Neural cell (in vitro differentiated cells): ENCODE data around the gene TPD52L1. TPM values are rescaled to one million over a fixed set of nuclear protein-coding genes. Genes with fewer than 3 reads are reported as not detected.

Experiments
- H2AFZ ChIP-seq: fragments of 200-600, 300-800 bp; sonication (generic), shearing (Covaris generic); 2 replicates; pipeline ENCODE4 v1.6.0; 2014; ENCODE audit warnings: low read depth, mild to moderate bottlenecking, antibody characterized with exemption, low read length, moderate library complexity
- H3F3A ChIP-seq: fragments of 200-600 bp; shearing (Covaris generic); 2 replicates; pipeline ENCODE4 v1.6.1; 2016; ENCODE audit warnings: mild to moderate bottlenecking, moderate library complexity, mixed read lengths, antibody characterized with exemption, low read length; ENCODE audit not compliant: insufficient read depth, poor library complexity, severe bottlenecking
- H3K27ac ChIP-seq: fragments of 200-600, 300-800 bp; sonication (generic), shearing (Covaris generic); 2 replicates; pipeline ENCODE4 v1.5.1; 2014; ENCODE audit warnings: mild to moderate bottlenecking, low read length, moderate library complexity
- H3K27me3 ChIP-seq: fragments of 300-800, 200-600 bp; sonication (generic), shearing (Covaris generic); 2 replicates; pipeline ENCODE4 v1.6.0; 2014; ENCODE audit warnings: mild to moderate bottlenecking, low read depth, low read length, moderate library complexity; ENCODE audit not compliant: insufficient read depth
- H3K36me3 ChIP-seq: fragments of 300-800, 200-600 bp; sonication (generic), shearing (Covaris generic); 2 replicates; pipeline ENCODE4 v1.5.1; 2014; ENCODE audit warnings: mild to moderate bottlenecking, antibody characterized with exemption, low read length, moderate library complexity; ENCODE audit not compliant: insufficient read depth
- H3K4me2 ChIP-seq: fragments of 300-800, 200-600 bp; sonication (generic), shearing (Covaris generic); 2 replicates; pipeline ENCODE4 v1.6.0; 2014; ENCODE audit warnings: mild to moderate bottlenecking, low read length
- H3K4me3 ChIP-seq: fragments of 300-800, 200-600 bp; sonication (generic), shearing (Covaris generic); 2 replicates; pipeline ENCODE4 v1.5.1; 2014; ENCODE audit warnings: mild to moderate bottlenecking, low read length, moderate library complexity
- H3K79me2 ChIP-seq: fragments of 200-600 bp; shearing (Covaris generic); replicated peaks from 2 replicates; pipeline ENCODE4 v1.6.0; 2014; ENCODE audit warnings: mild to moderate bottlenecking, low read length, moderate library complexity; ENCODE audit not compliant: insufficient read depth
- H3K9ac ChIP-seq: fragments of 300-800, 200-600 bp; sonication (generic), shearing (Covaris generic); 2 replicates; pipeline ENCODE4 v1.6.1; 2016; ENCODE audit warnings: mild to moderate bottlenecking, low read length, mixed read lengths
- H3K9me2 ChIP-seq: fragments of 200-600 bp; shearing (Covaris generic); 2 replicates; pipeline ENCODE4 v1.6.1; 2016; ENCODE audit warnings: mild to moderate bottlenecking, low read length, mixed read lengths; ENCODE audit not compliant: insufficient read depth
- H3K9me3 ChIP-seq: fragments of 200-600, 300-800 bp; sonication (generic), shearing (Covaris generic); 2 replicates; pipeline ENCODE4 v1.6.1; 2016; ENCODE audit warnings: mild to moderate bottlenecking, mixed run types, low read length, moderate library complexity, mixed read lengths
- H4K20me1 ChIP-seq: fragments of 200-600 bp; shearing (Covaris generic); 2 replicates; pipeline ENCODE4 v1.6.1; 2016; ENCODE audit warnings: mild to moderate bottlenecking, mixed run types; ENCODE audit not compliant: insufficient read depth
- EP300 ChIP-seq: fragments of 450-650 bp; conservative IDR thresholded peaks from 2 replicates; pipeline ENCODE4 v1.6.1; 2014; ENCODE audit warnings: antibody characterized with exemption, mild to moderate bottlenecking, moderate library complexity; ENCODE audit not compliant: poor library complexity, severe bottlenecking
- EZH2 ChIP-seq: fragments of 200-600, 300-800 bp; shearing (Covaris generic), sonication (generic); IDR thresholded peaks from 2 replicates; pipeline ENCODE4 v1.6.1; 2014; ENCODE audit warnings: antibody characterized with exemption, low read length, borderline replicate concordance, mild to moderate bottlenecking; ENCODE audit not compliant: insufficient read depth, poor library complexity, severe bottlenecking
- MXI1 ChIP-seq: fragments of 450-650 bp; conservative IDR thresholded peaks from 2 replicates; pipeline ENCODE4 v1.6.1; 2014; ENCODE audit warnings: antibody characterized with exemption, mild to moderate bottlenecking; ENCODE audit not compliant: poor library complexity, severe bottlenecking
- POLR2AphosphoS5 ChIP-seq: IDR thresholded peaks from 2 replicates; pipeline ENCODE4 v1.6.1; 2012
- RAD21 ChIP-seq: fragments of 450-650 bp; conservative IDR thresholded peaks from 2 replicates; pipeline ENCODE4 v1.6.1; 2014; ENCODE audit warnings: antibody characterized with exemption, mild to moderate bottlenecking, moderate library complexity
- SMC3 ChIP-seq: fragments of 450-650 bp; conservative IDR thresholded peaks from 2 replicates; pipeline ENCODE4 v1.6.1; 2014; ENCODE audit warnings: antibody characterized with exemption, mild to moderate bottlenecking, moderate library complexity; ENCODE audit not compliant: poor library complexity
- TAF1 ChIP-seq: IDR thresholded peaks from 2 replicates; pipeline ENCODE4 v1.6.1; 2012; ENCODE audit warnings: low read depth
- polyA plus RNA-seq: library from polyadenylated mRNA; depleted of rRNA; stranded (reverse); fragments of >200 nt; gene quantifications from 2 replicates; pipeline ENCODE4 v1.2.3, GENCODE V29; 2014
- TF ChIP-seq, protein P1 (sequence below): IDR thresholded peaks from 2 replicates; pipeline ENCODE4 v1.6.1; 2012; ENCODE audit warnings: borderline replicate concordance
- TF ChIP-seq, protein P2 (sequence below): fragments of 450-650 bp; IDR thresholded peaks from 2 replicates; pipeline ENCODE4 v1.5.1; 2014; ENCODE audit warnings: antibody characterized with exemption, mild to moderate bottlenecking, moderate library complexity; ENCODE audit not compliant: poor library complexity, severe bottlenecking

Gene TPD52L1
- polyA plus RNA-seq, 1 donor from 2014 or later = 8.9 TPM

DNA sequence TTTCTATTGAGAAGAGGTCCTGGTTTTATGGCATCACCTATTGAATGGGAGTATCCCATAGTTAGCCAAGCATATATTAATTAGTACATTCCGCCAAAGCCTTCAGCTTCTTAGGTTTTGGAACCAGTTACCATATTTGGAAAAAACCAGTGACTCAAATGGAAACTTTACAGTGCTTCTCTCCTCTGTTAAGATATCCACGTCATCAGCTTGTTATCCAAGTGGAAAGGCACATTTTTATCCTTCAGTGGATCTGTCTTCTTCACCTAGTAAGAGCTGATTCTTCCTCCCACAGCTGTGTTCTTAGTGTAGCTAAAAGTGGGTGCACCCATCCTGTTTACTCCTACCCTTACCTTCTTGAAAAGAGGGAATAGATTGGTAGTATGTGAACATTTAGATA lies 34.5 kb downstream of the TPD52L1 start:
- H2AFZ ChIP-seq = no peak overlapping the region
- H3K4me2 ChIP-seq = no peak overlapping the region
- no peaks in the 10 kb centered on the region for H3K27me3 ChIP-seq
- no peaks in the 10 kb centered on the region for H3K9me2 ChIP-seq
- H3K9me3 ChIP-seq = no peaks in the 10 kb centered on the region
- no peak overlapping the region for H3K9ac ChIP-seq
- H4K20me1 ChIP-seq = no peaks in the 10 kb centered on the region
- H3K27ac ChIP-seq = no peak overlapping the region
- TF ChIP-seq MXI1 = no peak
- no peak for TF ChIP-seq TAF1
- TF ChIP-seq, protein P1, sequence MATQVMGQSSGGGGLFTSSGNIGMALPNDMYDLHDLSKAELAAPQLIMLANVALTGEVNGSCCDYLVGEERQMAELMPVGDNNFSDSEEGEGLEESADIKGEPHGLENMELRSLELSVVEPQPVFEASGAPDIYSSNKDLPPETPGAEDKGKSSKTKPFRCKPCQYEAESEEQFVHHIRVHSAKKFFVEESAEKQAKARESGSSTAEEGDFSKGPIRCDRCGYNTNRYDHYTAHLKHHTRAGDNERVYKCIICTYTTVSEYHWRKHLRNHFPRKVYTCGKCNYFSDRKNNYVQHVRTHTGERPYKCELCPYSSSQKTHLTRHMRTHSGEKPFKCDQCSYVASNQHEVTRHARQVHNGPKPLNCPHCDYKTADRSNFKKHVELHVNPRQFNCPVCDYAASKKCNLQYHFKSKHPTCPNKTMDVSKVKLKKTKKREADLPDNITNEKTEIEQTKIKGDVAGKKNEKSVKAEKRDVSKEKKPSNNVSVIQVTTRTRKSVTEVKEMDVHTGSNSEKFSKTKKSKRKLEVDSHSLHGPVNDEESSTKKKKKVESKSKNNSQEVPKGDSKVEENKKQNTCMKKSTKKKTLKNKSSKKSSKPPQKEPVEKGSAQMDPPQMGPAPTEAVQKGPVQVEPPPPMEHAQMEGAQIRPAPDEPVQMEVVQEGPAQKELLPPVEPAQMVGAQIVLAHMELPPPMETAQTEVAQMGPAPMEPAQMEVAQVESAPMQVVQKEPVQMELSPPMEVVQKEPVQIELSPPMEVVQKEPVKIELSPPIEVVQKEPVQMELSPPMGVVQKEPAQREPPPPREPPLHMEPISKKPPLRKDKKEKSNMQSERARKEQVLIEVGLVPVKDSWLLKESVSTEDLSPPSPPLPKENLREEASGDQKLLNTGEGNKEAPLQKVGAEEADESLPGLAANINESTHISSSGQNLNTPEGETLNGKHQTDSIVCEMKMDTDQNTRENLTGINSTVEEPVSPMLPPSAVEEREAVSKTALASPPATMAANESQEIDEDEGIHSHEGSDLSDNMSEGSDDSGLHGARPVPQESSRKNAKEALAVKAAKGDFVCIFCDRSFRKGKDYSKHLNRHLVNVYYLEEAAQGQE = no peak
- TF ChIP-seq EP300 = no peak
- no peak for TF ChIP-seq RAD21
- TF ChIP-seq SMC3 = no peak
- no peak for TF ChIP-seq POLR2AphosphoS5
- TF ChIP-seq, protein P2, sequence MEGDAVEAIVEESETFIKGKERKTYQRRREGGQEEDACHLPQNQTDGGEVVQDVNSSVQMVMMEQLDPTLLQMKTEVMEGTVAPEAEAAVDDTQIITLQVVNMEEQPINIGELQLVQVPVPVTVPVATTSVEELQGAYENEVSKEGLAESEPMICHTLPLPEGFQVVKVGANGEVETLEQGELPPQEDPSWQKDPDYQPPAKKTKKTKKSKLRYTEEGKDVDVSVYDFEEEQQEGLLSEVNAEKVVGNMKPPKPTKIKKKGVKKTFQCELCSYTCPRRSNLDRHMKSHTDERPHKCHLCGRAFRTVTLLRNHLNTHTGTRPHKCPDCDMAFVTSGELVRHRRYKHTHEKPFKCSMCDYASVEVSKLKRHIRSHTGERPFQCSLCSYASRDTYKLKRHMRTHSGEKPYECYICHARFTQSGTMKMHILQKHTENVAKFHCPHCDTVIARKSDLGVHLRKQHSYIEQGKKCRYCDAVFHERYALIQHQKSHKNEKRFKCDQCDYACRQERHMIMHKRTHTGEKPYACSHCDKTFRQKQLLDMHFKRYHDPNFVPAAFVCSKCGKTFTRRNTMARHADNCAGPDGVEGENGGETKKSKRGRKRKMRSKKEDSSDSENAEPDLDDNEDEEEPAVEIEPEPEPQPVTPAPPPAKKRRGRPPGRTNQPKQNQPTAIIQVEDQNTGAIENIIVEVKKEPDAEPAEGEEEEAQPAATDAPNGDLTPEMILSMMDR = no peak
- no peak for TF ChIP-seq EZH2
- H3K79me2 ChIP-seq = no peaks in the 10 kb centered on the region
- no peaks in the 10 kb centered on the region for H3F3A ChIP-seq
- no peaks in the 10 kb centered on the region for H3K36me3 ChIP-seq
- no peak overlapping the region for H3K4me3 ChIP-seq

DNA sequence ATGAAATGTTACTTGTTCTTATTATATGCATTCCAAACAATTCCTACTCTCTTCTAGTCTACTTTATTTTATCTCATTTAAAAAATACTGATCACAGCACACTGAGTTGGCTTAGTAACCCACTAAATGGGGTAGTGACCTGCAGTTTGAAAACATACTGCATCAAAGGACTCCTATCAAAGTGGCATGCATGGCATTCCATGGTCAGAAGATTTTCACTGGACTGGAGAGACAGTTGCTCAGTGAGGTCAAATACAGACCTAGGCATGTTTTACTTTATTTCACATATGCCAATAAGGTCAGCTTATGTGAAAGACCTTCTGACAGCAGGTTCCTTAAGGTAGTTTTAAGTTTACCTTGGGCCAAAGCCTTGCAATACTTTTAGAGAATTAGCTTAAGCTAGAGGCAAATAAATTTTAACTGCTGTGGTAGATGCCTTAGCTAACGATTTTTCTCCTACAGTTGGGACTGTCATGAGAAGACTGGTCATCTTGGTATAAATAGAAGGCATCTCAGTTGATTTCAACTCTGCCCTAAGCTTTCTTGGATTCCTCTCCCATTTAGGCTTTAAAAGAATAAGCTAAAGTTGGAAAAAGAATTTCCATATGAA lies 35.1 kb downstream of the TPD52L1 start:
- no peaks in the 10 kb centered on the region for H3K79me2 ChIP-seq
- H3K4me2 ChIP-seq = no peak overlapping the region
- no peaks in the 10 kb centered on the region for H4K20me1 ChIP-seq
- no peaks in the 10 kb centered on the region for H3K27me3 ChIP-seq
- no peaks in the 10 kb centered on the region for H3K36me3 ChIP-seq
- H3K9me3 ChIP-seq = no peaks in the 10 kb centered on the region
- no peaks in the 10 kb centered on the region for H3K9me2 ChIP-seq
- H3K4me3 ChIP-seq = no peak overlapping the region
- no peak overlapping the region for H3K9ac ChIP-seq
- H3K27ac ChIP-seq = no peak overlapping the region
- TF ChIP-seq EP300 (no peak), SMC3 (no peak), RAD21 (no peak), POLR2AphosphoS5 (no peak)
- H2AFZ ChIP-seq = no peak overlapping the region
- H3F3A ChIP-seq = no peaks in the 10 kb centered on the region
